ENCODE measurements around the gene MGP. TPM values are rescaled to one million over a fixed set of nuclear protein-coding genes. Genes with fewer than 3 reads are reported as not detected.
A peak's percentile ranks its signal among the peaks of the same experiment; 100 is the strongest.

The MGP gene
- total RNA-seq, 1 experiment from 2014 or later: 4.8 TPM

DNA sequence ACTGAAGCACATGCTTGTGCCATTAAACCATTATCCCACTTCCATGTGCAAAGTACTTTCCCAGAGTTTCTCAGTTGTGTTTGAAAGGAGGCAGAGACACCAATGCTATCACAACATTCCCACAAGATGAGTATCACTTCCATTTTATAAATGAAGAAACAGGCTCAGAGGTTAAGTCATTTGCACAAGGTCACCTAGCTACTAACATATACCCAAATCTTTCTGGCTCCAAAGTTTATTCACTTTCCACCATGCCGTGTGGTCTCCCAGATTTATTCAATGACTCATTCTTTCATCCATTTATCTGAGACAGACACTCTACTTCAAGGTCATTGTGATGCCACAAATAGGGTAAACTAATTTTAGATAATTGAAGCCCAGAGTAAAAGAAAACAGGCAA, 51.7 kb downstream of the MGP start:
- peak; percentile 27 for DNase-seq (ENCODE audit: unreplicated experiment)
- H3K4me3 Mint-ChIP-seq (ENCODE audit: unreplicated experiment): no peak overlapping the region
- no peak for TF ChIP-seq CTCF (IDR thresholded peaks at IDR 0.05; ENCODE audit: unreplicated experiment)
- ChIA-PET POLR2A (interaction anchor here (1.0 to 3.0 kb wide), 3 partner anchors 9 to 27 kb away, joined by 3 to 11 read pairs (median 3); no protein-coding TSS in a partner anchor), CTCF (interaction anchor here (3.4 kb wide), 1 partner anchor 23 kb away, joined by 18 read pairs; no protein-coding TSS in a partner anchor)
- peaks cover 26% of the 10 kb centered on the region for H3K4me1 Mint-ChIP-seq (ENCODE audit: insufficient read depth, unreplicated experiment)
- no peaks in the 10 kb centered on the region for H3K36me3 Mint-ChIP-seq (ENCODE audit: insufficient read depth, unreplicated experiment)
- H3K27me3 Mint-ChIP-seq (ENCODE audit: insufficient read depth, unreplicated experiment): no peaks in the 10 kb centered on the region
- H3K27ac Mint-ChIP-seq (ENCODE audit: low read depth, unreplicated experiment): no peak overlapping the region
- BruUV-seq (replicated peaks): no TSS peak
- no peaks in the 10 kb centered on the region for H3K9me3 Mint-ChIP-seq (ENCODE audit: unreplicated experiment)
- intact Hi-C loops (cut with micrococcal nuclease): no loop called here

- H3K27me3 Mint-ChIP-seq (ENCODE audit: insufficient read depth, unreplicated experiment): no peaks in the 10 kb centered on the region
- TF ChIP-seq CTCF (IDR thresholded peaks at IDR 0.05; ENCODE audit: unreplicated experiment): no peak
- peaks cover 25% of the 10 kb centered on the region for H3K4me1 Mint-ChIP-seq (ENCODE audit: insufficient read depth, unreplicated experiment)
- no peaks in the 10 kb centered on the region for H3K36me3 Mint-ChIP-seq (ENCODE audit: insufficient read depth, unreplicated experiment)
- CTCF ChIA-PET: interaction anchor here (0.6 to 3.4 kb wide), 3 partner anchors 10 to 387 kb away, joined by 3 to 18 read pairs (median 4); no protein-coding TSS in a partner anchor
- POLR2A ChIA-PET: interaction anchor here (1.0 to 3.0 kb wide), 4 partner anchors 9 to 30 kb away, joined by 3 to 11 read pairs (median 5); partner anchors contain the start of genes C12orf60 and WBP11
- H3K27ac Mint-ChIP-seq (ENCODE audit: low read depth, unreplicated experiment): no peak overlapping the region
- BruUV-seq (replicated peaks): no TSS peak
- no peaks in the 10 kb centered on the region for H3K9me3 Mint-ChIP-seq (ENCODE audit: unreplicated experiment)
- H3K4me3 Mint-ChIP-seq (ENCODE audit: unreplicated experiment): no peak overlapping the region
- intact Hi-C loops (cut with micrococcal nuclease): no loop called here
- no peak for DNase-seq (ENCODE audit: unreplicated experiment)
Measured at GRCh38 chr12:14833336-14833735, 52.3 kb downstream of the MGP start.

Other genes starting within 250 kb of the MGP start
- not detected in 2 replicates for gene GUCY2C, start 189.3 kb downstream of the MGP start, total RNA-seq (2022)
- gene WBP11, start 82.4 kb downstream of the MGP start, total RNA-seq (2022): 51.3 and 56.6 TPM in 2 replicates
- gene C12orf60, start 82.2 kb downstream of the MGP start, total RNA-seq (2022): 2.2 and 2.6 TPM in 2 replicates
- gene SMCO3, start 71.7 kb downstream of the MGP start, total RNA-seq (2022): 0.20 TPM in 1 of 2 replicates, not detected in the other
- gene ART4, start 42.3 kb downstream of the MGP start, total RNA-seq (2022): not detected in 2 replicates
- gene ERP27, start 52.7 kb upstream of the MGP start, total RNA-seq (2022): not detected in 2 replicates
- 2.3 and 7.7 TPM in 2 replicates for gene ARHGDIB, start 75.7 kb upstream of the MGP start, total RNA-seq (2022)
- not detected in 2 replicates for gene PDE6H, start 87.2 kb upstream of the MGP start, total RNA-seq (2022)